Measurements from ENCODE around the gene RBM4B.

The RBM4B gene

DNA sequence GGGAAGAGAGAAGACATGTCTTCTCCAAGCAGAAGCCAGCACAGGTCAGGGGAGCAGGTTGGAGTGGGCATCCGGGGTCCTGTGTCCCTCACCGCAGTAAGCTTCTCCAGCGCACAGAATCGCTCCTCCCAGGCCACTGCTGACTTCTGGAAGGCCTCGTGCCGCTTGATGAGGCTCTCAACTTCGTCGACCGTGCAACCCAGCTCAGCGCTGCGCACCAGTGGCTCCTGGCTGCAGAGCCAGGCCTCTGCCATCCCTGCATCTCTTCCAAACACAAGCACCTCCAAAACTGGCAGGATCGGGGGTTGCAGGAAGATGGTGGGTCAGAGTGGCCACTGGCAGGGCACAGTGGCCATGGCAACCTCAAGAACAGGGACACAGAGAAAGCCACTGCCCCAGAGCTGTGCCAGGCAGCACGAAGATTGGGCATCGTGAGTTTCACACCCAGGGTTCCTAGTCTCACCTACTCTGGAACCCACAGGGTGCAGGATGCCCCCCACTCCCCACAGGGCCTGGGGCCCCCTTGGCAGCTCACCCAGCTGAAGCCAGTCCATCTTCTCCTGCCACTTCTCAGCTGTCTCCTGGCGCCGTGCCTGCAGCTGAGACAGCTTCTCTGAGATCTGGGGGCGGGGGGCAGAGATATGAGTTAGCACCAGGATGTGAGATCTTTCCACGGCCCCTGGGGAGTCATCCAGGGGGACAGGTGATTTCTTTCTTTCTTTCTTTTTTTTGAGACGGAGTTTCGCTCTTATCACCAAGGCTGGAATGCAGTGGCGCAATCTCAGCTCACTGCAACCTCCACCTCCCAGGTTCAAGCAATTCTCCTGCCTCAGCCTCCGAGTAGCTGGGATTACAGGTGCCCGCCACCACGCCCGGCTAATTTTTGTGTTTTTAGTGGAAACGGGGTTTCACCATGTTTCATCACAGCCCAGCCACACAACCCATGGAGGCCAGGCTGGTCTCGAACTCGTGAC is 11.2 kb upstream of the RBM4B start:
- no peak for DNase-seq (ENCODE audit: extremely low spot score)
- TF ChIP-seq, protein P1, sequence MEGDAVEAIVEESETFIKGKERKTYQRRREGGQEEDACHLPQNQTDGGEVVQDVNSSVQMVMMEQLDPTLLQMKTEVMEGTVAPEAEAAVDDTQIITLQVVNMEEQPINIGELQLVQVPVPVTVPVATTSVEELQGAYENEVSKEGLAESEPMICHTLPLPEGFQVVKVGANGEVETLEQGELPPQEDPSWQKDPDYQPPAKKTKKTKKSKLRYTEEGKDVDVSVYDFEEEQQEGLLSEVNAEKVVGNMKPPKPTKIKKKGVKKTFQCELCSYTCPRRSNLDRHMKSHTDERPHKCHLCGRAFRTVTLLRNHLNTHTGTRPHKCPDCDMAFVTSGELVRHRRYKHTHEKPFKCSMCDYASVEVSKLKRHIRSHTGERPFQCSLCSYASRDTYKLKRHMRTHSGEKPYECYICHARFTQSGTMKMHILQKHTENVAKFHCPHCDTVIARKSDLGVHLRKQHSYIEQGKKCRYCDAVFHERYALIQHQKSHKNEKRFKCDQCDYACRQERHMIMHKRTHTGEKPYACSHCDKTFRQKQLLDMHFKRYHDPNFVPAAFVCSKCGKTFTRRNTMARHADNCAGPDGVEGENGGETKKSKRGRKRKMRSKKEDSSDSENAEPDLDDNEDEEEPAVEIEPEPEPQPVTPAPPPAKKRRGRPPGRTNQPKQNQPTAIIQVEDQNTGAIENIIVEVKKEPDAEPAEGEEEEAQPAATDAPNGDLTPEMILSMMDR (IDR thresholded peaks at IDR 0.05; ENCODE audit: control extremely low read depth, extremely low read depth, low read depth, missing control alignments), result no peak
- POLR2A ChIA-PET, result interaction anchor here (0.6 kb wide), 1 partner anchor 427 kb away, joined by 3 read pairs; no protein-coding TSS in a partner anchor
- CTCF ChIA-PET, result interaction anchor here (1.4 to 10.6 kb wide), 4 partner anchors 11 to 280 kb away, joined by 3 to 241 read pairs (median 8); partner anchors contain the start of genes RBM4B and RCE1

GRCh38 chr11:66687831-66688281 is 10.2 kb upstream of the RBM4B start:
- TF ChIP-seq, protein P1 (IDR thresholded peaks at IDR 0.05; ENCODE audit: control extremely low read depth, extremely low read depth, low read depth, missing control alignments), result no peak
- DNase-seq (ENCODE audit: extremely low spot score), result no peak
- ChIA-PET CTCF (interaction anchor here (1.4 to 10.6 kb wide), 3 partner anchors 10 to 279 kb away, joined by 4 to 241 read pairs (median 11); partner anchors contain the start of genes RBM4B and RCE1), POLR2A (no interaction called here)

DNA sequence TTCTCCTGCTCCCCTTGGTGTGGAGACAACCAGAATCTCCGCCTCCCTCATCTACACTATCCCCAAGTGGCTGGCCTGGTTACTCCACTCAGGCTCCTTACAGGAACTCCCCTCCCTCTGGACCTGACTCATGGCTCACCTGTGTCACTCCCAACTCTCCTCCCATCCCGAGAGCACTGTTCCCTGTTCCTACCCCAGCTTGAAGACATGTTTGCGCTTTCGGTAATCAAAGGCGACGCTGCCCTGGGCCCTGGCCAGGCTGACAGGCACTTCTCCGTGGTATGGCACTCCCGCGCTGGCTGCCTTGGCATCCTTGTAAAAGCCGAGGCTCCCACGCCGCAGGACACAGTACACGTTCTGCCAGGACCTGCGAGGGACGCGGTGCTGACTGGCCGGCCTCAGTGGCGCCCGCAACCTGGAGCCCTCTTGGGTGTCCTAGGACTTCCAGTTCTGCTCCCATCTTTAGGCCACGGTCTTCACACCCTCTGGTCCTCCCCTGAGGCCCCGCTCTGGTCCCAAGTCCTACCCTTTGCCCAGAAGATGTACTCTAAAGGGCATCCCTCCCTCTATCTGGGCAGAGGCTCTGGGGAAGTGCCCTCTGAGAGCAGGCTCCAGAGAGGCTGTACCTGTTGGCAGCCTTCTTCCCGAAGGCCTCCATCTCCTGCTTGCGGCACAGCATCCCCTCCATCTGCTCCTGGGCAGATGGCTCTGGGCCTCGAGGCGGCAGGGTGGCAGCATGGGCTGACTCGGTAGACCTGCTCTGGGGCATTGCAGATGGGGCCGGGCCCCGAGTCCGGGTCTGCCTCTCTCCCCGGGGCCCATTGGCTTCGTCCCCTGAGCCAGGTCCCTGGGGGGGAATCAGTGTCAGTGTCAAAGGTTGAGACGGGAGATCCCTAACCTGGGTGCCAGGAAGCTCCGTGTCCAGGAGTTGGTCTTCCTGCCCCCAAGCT is 9.4 kb upstream of the RBM4B start:
- POLR2A ChIA-PET, result no interaction called here
- CTCF ChIA-PET, result interaction anchor here (1.1 to 10.6 kb wide), 5 partner anchors 9 to 154 kb away, joined by 3 to 241 read pairs (median 5); partner anchors contain the start of genes RBM4B and RCE1
- DNase-seq (ENCODE audit: extremely low spot score), result no peak
- TF ChIP-seq, protein P1 (IDR thresholded peaks at IDR 0.05; ENCODE audit: control extremely low read depth, extremely low read depth, low read depth, missing control alignments), result no peak

- CTCF ChIA-PET, result interaction anchor here (1.1 to 1.6 kb wide), 7 partner anchors 9 to 298 kb away, joined by 3 to 12 read pairs (median 3); partner anchors contain the start of genes MRPL11 and RBM4B
- no peak for DNase-seq (ENCODE audit: extremely low spot score)
Observed at GRCh38 chr11:66686100-66686785, 8.6 kb upstream of the RBM4B start.

DNA sequence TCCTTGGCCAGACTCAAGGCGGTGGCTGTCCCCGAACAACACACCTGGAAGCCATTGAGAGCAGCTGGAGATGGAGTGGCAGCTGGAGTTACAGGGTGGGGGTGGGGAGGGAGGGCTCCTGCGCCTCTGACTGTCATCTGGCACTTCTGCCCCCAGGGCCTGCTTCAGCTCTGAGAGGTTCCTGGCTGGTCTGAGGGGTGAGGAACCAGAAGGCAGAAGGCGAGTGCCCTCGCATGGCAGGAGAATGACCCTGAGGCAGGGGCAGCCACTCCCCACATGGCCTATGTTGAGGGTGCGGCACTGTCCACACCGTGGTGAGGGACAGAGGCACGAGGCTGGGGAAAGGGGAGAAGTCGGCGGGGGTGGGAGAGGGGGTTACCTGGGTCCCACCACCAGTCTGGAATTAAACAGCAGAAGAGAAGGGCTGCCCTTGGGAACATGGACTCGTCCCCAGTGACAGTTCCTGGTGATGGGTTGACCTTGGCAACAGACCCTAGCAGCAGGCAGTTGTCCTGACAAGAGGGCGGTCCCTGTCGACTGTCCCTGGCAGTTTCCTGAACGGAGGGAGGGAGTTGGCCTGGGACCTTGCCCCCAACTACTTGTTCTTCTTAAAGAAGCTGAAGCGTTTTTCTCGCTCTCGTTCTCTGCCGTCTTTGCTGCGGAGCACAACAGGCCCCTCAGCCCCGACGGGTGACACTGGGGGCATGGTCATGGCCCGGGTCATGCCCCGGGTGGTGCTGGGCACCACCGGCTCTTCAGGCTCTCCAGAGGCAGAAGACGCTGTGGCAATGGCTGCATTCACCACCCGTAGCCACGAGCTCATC is 7.8 kb upstream of the RBM4B start:
- CTCF ChIA-PET, result interaction anchor here (1.1 to 1.6 kb wide), 7 partner anchors 8 to 297 kb away, joined by 3 to 12 read pairs (median 3); partner anchors contain the start of genes MRPL11 and RBM4B

More at GRCh38 chr11:66686100-66686785, 8.6 kb upstream of the RBM4B start:
- POLR2A ChIA-PET, result no interaction called here
- TF ChIP-seq, protein P1 (IDR thresholded peaks at IDR 0.05; ENCODE audit: control extremely low read depth, extremely low read depth, low read depth, missing control alignments), result no peak

More for the DNA sequence above, 7.8 kb upstream of the RBM4B start:
- POLR2A ChIA-PET, result no interaction called here
- TF ChIP-seq, protein P1 (IDR thresholded peaks at IDR 0.05; ENCODE audit: control extremely low read depth, extremely low read depth, low read depth, missing control alignments), result no peak
- no peak for DNase-seq (ENCODE audit: extremely low spot score)

All from GM10248 (cell line).